GM23338 (cell line): ENCODE data around the gene HSPB8.

Source experiments
- EZH2 ChIP-seq: fragments of 200-600 bp; sonication (generic); IDR thresholded peaks from one replicate; pipeline ENCODE4 v1.8.0; 2017; ENCODE audit warnings: antibody characterized with exemption, mild to moderate bottlenecking, low read depth; ENCODE audit not compliant: unreplicated experiment
- TF ChIP-seq, protein P1 (sequence below), 2 experiments: fragments of 200-600 bp in 1 of 2; sonication (generic) in 1 of 2; conservative IDR thresholded peaks; 2 replicates each; pipeline versions ENCODE4 v1.5.1 to v1.6.1; 2016 to 2017; ENCODE audit warnings: antibody characterized with exemption in 2 of 2, low read depth in 2 of 2, mild to moderate bottlenecking in 2 of 2, moderate library complexity in 1 of 2

DNA sequence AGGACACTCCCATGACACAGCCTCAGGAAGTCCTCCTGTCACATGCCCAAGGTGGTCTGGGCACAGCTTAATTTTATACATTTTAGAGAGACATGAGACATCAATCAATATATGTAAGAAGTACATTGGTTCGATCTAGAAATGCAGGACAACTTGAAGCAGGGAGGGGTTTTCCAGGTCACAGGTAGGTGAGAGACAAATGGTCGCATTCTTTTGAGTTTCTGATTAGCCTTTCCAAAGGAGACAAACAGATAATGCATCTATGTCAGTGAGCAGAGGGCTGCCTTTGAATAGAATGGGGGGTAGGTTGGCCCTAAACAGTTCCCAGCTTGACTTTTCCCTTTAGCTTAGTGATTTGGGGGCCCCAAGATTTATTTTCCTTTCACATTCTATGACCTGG, 2.5 kb downstream of the HSPB8 start:
- no peak for TF ChIP-seq EZH2
- TF ChIP-seq, protein P1, sequence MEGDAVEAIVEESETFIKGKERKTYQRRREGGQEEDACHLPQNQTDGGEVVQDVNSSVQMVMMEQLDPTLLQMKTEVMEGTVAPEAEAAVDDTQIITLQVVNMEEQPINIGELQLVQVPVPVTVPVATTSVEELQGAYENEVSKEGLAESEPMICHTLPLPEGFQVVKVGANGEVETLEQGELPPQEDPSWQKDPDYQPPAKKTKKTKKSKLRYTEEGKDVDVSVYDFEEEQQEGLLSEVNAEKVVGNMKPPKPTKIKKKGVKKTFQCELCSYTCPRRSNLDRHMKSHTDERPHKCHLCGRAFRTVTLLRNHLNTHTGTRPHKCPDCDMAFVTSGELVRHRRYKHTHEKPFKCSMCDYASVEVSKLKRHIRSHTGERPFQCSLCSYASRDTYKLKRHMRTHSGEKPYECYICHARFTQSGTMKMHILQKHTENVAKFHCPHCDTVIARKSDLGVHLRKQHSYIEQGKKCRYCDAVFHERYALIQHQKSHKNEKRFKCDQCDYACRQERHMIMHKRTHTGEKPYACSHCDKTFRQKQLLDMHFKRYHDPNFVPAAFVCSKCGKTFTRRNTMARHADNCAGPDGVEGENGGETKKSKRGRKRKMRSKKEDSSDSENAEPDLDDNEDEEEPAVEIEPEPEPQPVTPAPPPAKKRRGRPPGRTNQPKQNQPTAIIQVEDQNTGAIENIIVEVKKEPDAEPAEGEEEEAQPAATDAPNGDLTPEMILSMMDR (conservative IDR thresholded peaks at IDR 0.05; ENCODE audit: low read depth in 2 of 2) = no peak
